DOHH2 (cell line): Measurements from ENCODE around the gene FAM180B.

Source experiments
- H3F3A ChIP-seq: fragments of 200-600 bp; sonication (generic), shearing (Covaris generic); 2 replicates; pipeline ENCODE4 v1.6.0; 2016; ENCODE audit warnings: antibody characterized with exemption, mild to moderate bottlenecking; ENCODE audit not compliant: control insufficient read depth, insufficient read depth
- H3K27ac ChIP-seq: fragments of 200-600 bp; sonication (generic); 2 replicates; pipeline ENCODE4 v1.5.1; 2014; ENCODE audit warnings: low read depth, mild to moderate bottlenecking, low read length, moderate library complexity
- H3K27me3 ChIP-seq: fragments of 200-600 bp; sonication (generic); 2 replicates; pipeline ENCODE4 v1.6.1; 2014; ENCODE audit warnings: mild to moderate bottlenecking, low read length, mixed read lengths; ENCODE audit not compliant: control insufficient read depth
- H3K36me3 ChIP-seq: fragments of 200-600 bp; sonication (generic); 2 replicates; pipeline ENCODE4 v1.6.1; 2014; ENCODE audit warnings: mild to moderate bottlenecking, low read length, moderate library complexity, mixed read lengths; ENCODE audit not compliant: control insufficient read depth
- H3K4me1 ChIP-seq: fragments of 200-600 bp; sonication (generic); 2 replicates; pipeline ENCODE4 v1.6.1; 2014; ENCODE audit warnings: mild to moderate bottlenecking, low read length, mixed read lengths; ENCODE audit not compliant: control insufficient read depth
- H3K4me2 ChIP-seq: fragments of 200-600 bp; sonication (generic); 2 replicates; pipeline ENCODE4 v1.6.0; 2014; ENCODE audit warnings: mild to moderate bottlenecking, low read length, moderate library complexity
- H3K4me3 ChIP-seq: fragments of 200-600 bp; sonication (generic); 2 replicates; pipeline ENCODE4 v1.5.1; 2014; ENCODE audit warnings: mild to moderate bottlenecking, low read length, mixed read lengths
- H3K79me2 ChIP-seq: fragments of 200-600 bp; sonication (generic); 2 replicates; pipeline ENCODE4 v1.6.1; 2014; ENCODE audit warnings: mild to moderate bottlenecking, low read length, mixed read lengths; ENCODE audit not compliant: control insufficient read depth
- H3K9me2 ChIP-seq: fragments of 200-600 bp; sonication (generic); replicated peaks from 2 replicates; pipeline ENCODE4 v1.6.1; 2014; ENCODE audit warnings: mild to moderate bottlenecking, low read length, mixed read lengths; ENCODE audit not compliant: control insufficient read depth
- H3K9me3 ChIP-seq: fragments of 200-600 bp; sonication (generic); 2 replicates; pipeline ENCODE4 v1.6.1; 2014; ENCODE audit warnings: antibody characterized with exemption, low read length, mixed read lengths; ENCODE audit not compliant: control insufficient read depth, insufficient read depth
- H4K20me1 ChIP-seq: fragments of 200-600 bp; sonication (generic); 2 replicates; pipeline ENCODE4 v1.6.0; 2014; ENCODE audit warnings: low read depth, mild to moderate bottlenecking, antibody characterized with exemption, low read length, moderate library complexity; ENCODE audit not compliant: control insufficient read depth, insufficient read depth
- CTCF ChIP-seq: fragments of 200-600 bp; sonication (generic); IDR thresholded peaks from one replicate; pipeline ENCODE4 v1.5.1; 2014; ENCODE audit warnings: antibody characterized with exemption, mild to moderate bottlenecking, low read depth, low read length; ENCODE audit not compliant: poor library complexity, severe bottlenecking
- EZH2phosphoT487 ChIP-seq: fragments of 200-600 bp; sonication (generic); IDR thresholded peaks from 2 replicates; pipeline ENCODE4 v1.6.1; 2017; ENCODE audit warnings: borderline replicate concordance, mild to moderate bottlenecking, antibody characterized with exemption, low read length, moderate library complexity, mixed read lengths

The FAM180B gene

DNA sequence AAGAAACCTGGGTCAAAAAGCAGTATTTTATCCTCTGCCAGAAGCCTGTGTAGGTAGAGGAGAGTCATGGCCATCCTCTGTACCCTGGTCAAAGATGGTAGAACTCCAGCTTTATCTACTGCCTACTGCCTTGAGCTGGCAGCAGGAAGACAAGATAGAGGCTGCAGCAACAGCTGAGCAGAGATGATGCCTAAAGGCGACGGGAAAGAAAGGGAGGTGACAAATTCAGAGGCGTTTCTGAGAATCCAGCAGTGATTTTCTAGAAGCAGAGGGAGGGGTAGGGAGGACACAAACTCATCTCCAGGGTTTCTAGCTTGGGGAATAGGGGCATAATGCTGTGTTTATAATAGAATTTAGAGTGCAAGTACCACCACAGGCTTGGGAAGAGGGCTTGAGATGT is 23.2 kb downstream of the FAM180B start:
- H3K36me3 ChIP-seq, result no peaks in the 10 kb centered on the region
- H3K9me2 ChIP-seq, result no peaks in the 10 kb centered on the region
- 0 out of 2 replicates have a peak, but pooled peaks cover 2% of the 10 kb centered on the region for H3K27me3 ChIP-seq
- peaks cover 2% of the 10 kb centered on the region; the same call in 1 of the 2 replicates for H3F3A ChIP-seq
- H4K20me1 ChIP-seq, result no peaks in the 10 kb centered on the region
- no peak overlapping the region for H3K27ac ChIP-seq
- no peaks in the 10 kb centered on the region for H3K79me2 ChIP-seq
- no peaks in the 10 kb centered on the region for H3K9me3 ChIP-seq
- TF ChIP-seq CTCF (no peak), EZH2phosphoT487 (no peak)
- peaks cover 16% of the 10 kb centered on the region for H3K4me1 ChIP-seq
- H3K4me2 ChIP-seq, result no peak overlapping the region
- no peak overlapping the region for H3K4me3 ChIP-seq

- H3K4me3 ChIP-seq, result peak overlapping the region; percentile 22
- H4K20me1 ChIP-seq, result no peaks in the 10 kb centered on the region
- 0 out of 2 replicates have a peak, but pooled peaks cover 2% of the 10 kb centered on the region for H3K27me3 ChIP-seq
- no peaks in the 10 kb centered on the region for H3K9me2 ChIP-seq
- H3K4me1 ChIP-seq, result peaks cover 16% of the 10 kb centered on the region
- TF ChIP-seq EZH2phosphoT487 (no peak), CTCF (no peak)
- H3K27ac ChIP-seq, result 0 out of 2 replicates have a peak overlapping the region, but pooled peaks have one; percentile 4
- H3K9me3 ChIP-seq, result no peaks in the 10 kb centered on the region
- no peaks in the 10 kb centered on the region for H3K79me2 ChIP-seq
- peaks cover 2% of the 10 kb centered on the region; the same call in 1 of the 2 replicates for H3F3A ChIP-seq
- H3K4me2 ChIP-seq, result peak overlapping the region; percentile 40
- no peaks in the 10 kb centered on the region for H3K36me3 ChIP-seq
These were observed 24.9 kb downstream of the FAM180B start for GRCh38 chr11:47611348-47611794.

DNA sequence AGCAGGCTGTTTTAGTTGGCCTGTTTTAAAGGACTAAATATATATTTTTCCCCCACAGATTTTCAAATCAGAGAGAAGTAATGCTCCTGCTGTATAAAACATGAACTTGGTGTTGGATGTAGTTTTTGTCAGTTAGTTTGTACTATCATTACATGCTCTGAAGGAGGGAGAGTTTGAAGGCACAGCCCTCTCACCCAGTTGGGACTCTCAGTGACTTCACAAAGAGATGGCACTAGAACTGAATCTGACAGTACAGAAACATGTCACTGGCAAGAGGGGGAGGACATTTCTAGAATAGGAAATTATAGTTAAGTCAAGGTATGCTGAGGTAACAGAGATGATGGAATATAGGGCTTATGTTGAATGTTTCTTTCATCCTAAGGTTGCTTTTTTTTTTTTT is 28.8 kb downstream of the FAM180B start:
- no peaks in the 10 kb centered on the region for H3K9me2 ChIP-seq
- no peak overlapping the region for H3K27ac ChIP-seq
- no peaks in the 10 kb centered on the region for H3K79me2 ChIP-seq
- no peak for TF ChIP-seq CTCF
- no peak for TF ChIP-seq EZH2phosphoT487
- no peaks in the 10 kb centered on the region for H3K27me3 ChIP-seq
- H3K4me3 ChIP-seq, result no peak overlapping the region
- H3F3A ChIP-seq, result peaks cover 14% of the 10 kb centered on the region
- H3K9me3 ChIP-seq, result no peaks in the 10 kb centered on the region
- no peak overlapping the region for H3K4me2 ChIP-seq
- peaks cover 28% of the 10 kb centered on the region for H3K36me3 ChIP-seq
- H4K20me1 ChIP-seq, result no peaks in the 10 kb centered on the region
- peaks cover 16% of the 10 kb centered on the region for H3K4me1 ChIP-seq
